GM19023 (cell line): ENCODE results near the gene MIER2.
"Not testable (repeated sequence)": the region's sequence is repeated elsewhere in the genome, so short reads cannot be mapped to it uniquely, and the experiment has no call there.

ENCODE experiments used
- ATAC-seq: cut with Tn5 transposase; IDR thresholded peaks from one replicate; pipeline ENCODE4 v1.9.1; 2021; ENCODE audit warnings: mild to moderate bottlenecking, moderate library complexity; ENCODE audit not compliant: unreplicated experiment

The MIER2 gene

GRCh38 chr19:291006-291521, 53.5 kb downstream of the MIER2 start, which contains the start of gene PLPP2:
TSS of gene PLPP2 (minus strand) at chr19:291403. CDS start at chr19:291336, 67 bp downstream.
- no peak for ATAC-seq

- ATAC-seq: no peak
Observed at GRCh38 chr19:290372-291005, 54.1 kb downstream of the MIER2 start.

GRCh38 chr19:289651-290371, 54.8 kb downstream of the MIER2 start:
- ATAC-seq: no peak

GRCh38 chr19:288911-289310, 55.7 kb downstream of the MIER2 start:
- ATAC-seq: no peak

GRCh38 chr19:287381-287871, 57.2 kb downstream of the MIER2 start:
- ATAC-seq: no peak

GRCh38 chr19:283395-283794, 61.2 kb downstream of the MIER2 start:
- ATAC-seq: no peak

- no peak for ATAC-seq
Observed at GRCh38 chr19:282501-282900, 62.1 kb downstream of the MIER2 start.

GRCh38 chr19:281992-282391, 62.6 kb downstream of the MIER2 start:
- no peak for ATAC-seq

GRCh38 chr19:281156-281853, 63.3 kb downstream of the MIER2 start:
- no peak for ATAC-seq

- ATAC-seq: no peak
Observed at GRCh38 chr19:280541-281009, 64.0 kb downstream of the MIER2 start.

GRCh38 chr19:279656-280055, 64.9 kb downstream of the MIER2 start:
- no peak for ATAC-seq

GRCh38 chr19:279231-279630, 65.4 kb downstream of the MIER2 start:
- ATAC-seq: no peak

GRCh38 chr19:277581-278165, 66.9 kb downstream of the MIER2 start:
- ATAC-seq: no peak

GRCh38 chr19:277131-277530, 67.5 kb downstream of the MIER2 start:
- no peak for ATAC-seq

GRCh38 chr19:275958-276646, 68.5 kb downstream of the MIER2 start:
- ATAC-seq: no peak

- ATAC-seq: no peak
Observed at GRCh38 chr19:275000-275399, 69.6 kb downstream of the MIER2 start.

GRCh38 chr19:273393-273792, 71.2 kb downstream of the MIER2 start:
- ATAC-seq: no peak

GRCh38 chr19:271856-272255, 72.7 kb downstream of the MIER2 start:
- no peak for ATAC-seq

- not testable (repeated sequence) for ATAC-seq
Observed at GRCh38 chr19:270766-271318, 73.8 kb downstream of the MIER2 start.

GRCh38 chr19:269241-269640, 75.4 kb downstream of the MIER2 start:
- no peak for ATAC-seq
